HG03565 (cell line): ENCODE data around the gene ZMYND11.

ENCODE experiments used
- ATAC-seq: cut with Tn5 transposase; IDR thresholded peaks from one replicate; pipeline ENCODE4 v1.9.1; 2021; ENCODE audit warnings: mild to moderate bottlenecking, moderate library complexity; ENCODE audit not compliant: unreplicated experiment

ZMYND11 gene

DNA sequence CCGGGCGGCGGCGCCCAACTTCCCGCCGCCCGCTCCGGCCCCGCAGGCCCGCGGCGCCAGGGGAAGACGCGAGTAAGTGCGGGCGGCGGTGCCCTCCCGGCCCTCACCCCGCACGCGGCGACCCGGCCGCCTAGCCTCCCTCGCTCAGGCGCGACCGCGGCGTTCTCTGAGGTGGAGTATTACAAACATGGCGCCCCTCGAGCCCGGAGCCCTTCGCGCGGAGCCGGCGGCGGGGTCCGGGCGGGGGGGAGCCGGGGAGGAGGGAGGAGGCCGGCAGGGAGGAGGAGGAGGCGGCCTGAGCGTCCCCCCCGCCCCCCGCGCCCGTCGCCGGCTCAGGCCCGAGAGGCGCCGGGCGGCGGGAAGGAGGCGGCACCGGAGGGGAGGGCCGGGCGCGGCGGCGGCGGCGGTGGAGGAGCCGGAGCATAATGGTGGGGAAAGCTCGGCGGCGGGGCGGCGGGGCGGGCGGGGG, at the start of gene ZMYND11:
Gene ZMYND11, plus strand, starts transcription at position 324 of the 469 bp plus-strand sequence. CDS start 44,558 bp downstream, outside the sequence.
- ATAC-seq = peak; percentile 17

- ATAC-seq = no peak
Observed at GRCh38 chr10:86031-86430, 49.2 kb upstream of the ZMYND11 start.

- no peak for ATAC-seq
Observed at GRCh38 chr10:87177-88080, 47.8 kb upstream of the ZMYND11 start.

- ATAC-seq = no peak
Observed at GRCh38 chr10:88253-88652, 47.0 kb upstream of the ZMYND11 start.

- ATAC-seq = no peak
Observed at GRCh38 chr10:89248-89647, 46.0 kb upstream of the ZMYND11 start.

- ATAC-seq = no peak
Observed at GRCh38 chr10:90161-90560, 45.1 kb upstream of the ZMYND11 start.

DNA sequence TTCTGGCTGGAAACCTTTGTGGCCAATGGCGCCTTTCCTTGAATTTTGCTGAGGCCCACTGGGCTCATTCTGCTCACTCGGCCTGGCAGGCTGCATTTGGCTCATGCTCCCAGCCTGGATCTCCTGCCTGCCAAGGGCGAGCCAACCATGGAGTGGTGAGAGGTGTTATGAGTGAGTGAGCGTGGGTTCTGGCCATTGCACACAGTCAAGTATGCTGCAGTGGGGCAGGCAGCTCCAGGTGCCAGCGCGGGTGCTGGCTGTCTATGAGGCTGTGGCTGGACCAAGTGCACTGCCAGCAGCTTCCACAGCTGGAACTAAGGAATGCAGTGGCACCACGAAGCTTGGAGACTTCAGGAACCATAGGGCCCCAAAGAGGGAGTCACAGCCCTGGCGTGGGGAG, 43.9 kb upstream of the ZMYND11 start:
- ATAC-seq = no peak

GRCh38 chr10:92153-92552, 43.1 kb upstream of the ZMYND11 start:
- ATAC-seq = no peak

DNA sequence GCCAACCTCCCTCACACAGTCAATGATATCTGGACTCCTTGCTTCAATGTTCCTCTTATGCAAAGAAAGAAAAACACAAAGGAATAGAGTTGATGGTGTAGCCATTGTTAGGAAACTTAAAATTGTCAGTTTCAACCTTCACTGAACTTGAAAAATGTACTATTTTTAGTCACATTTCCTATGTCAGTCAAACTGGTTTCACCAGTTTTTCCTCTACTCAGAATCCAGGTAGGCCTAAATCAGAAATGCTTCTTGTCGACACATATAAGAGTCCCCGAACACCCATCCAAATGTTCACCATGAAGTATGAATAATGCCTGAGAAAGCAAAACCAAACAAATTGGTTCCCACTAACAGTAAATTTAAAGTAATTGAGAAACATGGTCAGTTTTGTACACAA, 42.4 kb upstream of the ZMYND11 start:
- ATAC-seq = no peak

DNA sequence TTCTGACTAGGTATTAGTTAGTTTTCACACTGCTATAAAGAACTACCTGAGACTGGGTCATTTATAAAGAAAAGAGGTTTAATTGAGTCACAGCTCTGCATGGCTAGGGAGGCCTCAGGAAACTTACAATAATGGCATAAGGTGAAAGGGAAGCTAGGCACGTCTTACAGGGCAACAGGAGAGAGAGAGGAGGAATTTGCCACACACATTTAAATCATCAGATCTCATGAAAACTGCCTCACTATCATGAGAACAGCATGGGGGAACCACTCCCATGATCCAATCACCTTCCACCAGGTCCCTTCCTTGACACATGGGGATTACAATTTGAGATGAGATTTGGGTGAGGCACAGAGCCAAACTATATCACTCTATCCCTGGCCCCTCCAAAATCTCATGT, 40.6 kb upstream of the ZMYND11 start:
- no peak for ATAC-seq

DNA sequence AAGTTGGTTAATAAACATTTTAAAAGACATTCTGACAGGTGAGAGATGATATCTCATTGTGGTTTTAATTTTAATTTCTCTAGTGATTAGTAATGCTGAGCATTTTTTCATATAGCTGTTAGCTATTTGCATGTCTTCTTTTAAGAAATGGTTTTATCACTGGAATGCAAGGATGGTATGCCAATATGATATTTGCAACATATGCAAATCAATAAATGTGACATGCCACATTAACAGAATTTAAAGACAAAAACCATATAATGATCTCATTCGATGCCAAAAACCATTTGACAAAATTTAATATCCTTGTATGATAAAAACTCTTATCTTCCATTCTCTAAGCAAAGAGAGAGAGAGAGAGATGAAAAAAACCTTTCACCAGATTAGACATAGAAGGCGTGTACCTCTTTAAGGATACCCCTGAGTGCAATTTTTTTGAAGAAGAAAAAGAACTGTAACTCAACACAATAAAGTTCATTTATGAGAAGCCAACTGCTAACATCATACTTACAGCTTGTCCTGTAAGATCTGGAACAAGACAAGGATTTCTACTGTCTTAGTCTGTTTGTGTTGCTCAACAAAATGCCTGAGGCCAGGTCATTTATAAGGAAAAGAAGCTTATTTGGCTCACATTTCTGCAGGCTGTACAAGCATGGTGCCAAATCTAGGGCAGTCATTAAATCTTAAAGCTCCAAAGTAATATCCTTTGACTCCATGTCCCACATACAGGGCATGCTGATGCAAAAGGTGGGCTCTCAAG, 39.7 kb upstream of the ZMYND11 start:
- no peak for ATAC-seq

GRCh38 chr10:96466-96865, 38.8 kb upstream of the ZMYND11 start:
- no peak for ATAC-seq

DNA sequence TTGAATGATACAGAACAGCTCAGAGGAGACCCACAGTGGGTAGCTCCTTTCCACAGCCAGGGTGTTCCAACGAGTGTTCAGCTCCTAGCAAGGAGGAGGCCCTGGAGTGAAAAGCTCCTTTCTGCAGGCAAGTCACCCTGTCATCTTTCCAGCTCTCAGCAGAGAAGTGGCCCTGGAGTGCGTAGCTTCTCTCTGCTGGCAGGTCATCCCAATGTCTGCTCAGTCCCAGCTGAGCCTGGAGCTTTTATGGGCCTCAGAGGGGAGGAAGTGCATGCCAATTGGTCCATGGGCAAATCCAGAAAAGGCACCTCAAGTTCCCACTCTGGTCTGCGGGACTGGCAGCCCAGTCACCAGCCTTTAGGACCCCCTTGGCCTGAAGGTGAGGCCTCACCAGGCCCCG, 30.8 kb upstream of the ZMYND11 start:
- ATAC-seq = no peak

- ATAC-seq = no peak
Observed at GRCh38 chr10:104862-105565, 30.2 kb upstream of the ZMYND11 start.

- no peak for ATAC-seq
Observed at GRCh38 chr10:105806-106205, 29.4 kb upstream of the ZMYND11 start.

- no peak for ATAC-seq
Observed at GRCh38 chr10:106740-107139, 28.5 kb upstream of the ZMYND11 start.

- no peak for ATAC-seq
Observed at GRCh38 chr10:112246-112645, 23.0 kb upstream of the ZMYND11 start.

GRCh38 chr10:124874-125273, 10.4 kb upstream of the ZMYND11 start:
- no peak for ATAC-seq

- ATAC-seq = peak; percentile 81
Observed at GRCh38 chr10:127612-128432, 7.4 kb upstream of the ZMYND11 start.

- ATAC-seq = no peak
Observed at GRCh38 chr10:129810-130209, 5.4 kb upstream of the ZMYND11 start.
